Measurements from ENCODE around the gene SMCR8.

DNA sequence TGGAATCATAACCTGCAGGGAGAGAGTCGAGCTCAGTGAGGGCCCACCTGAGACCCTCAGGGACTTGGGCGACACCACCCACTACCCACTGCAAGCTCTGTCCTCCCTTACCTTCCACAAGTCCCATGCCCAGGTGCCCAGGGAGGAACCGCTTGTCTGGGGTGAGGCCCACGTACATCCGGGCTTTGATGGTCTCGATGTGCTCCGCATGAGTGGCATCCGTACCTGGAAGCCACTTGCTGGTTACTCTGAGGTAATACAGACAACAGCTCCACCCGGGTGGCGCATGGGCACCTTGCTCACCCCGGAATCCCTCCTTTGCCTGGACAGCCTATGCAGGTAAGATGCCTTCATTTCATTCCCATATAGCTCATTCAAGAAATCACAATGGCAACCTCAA is 29.8 kb upstream of the SMCR8 start:
- TF ChIP-seq, protein P1, sequence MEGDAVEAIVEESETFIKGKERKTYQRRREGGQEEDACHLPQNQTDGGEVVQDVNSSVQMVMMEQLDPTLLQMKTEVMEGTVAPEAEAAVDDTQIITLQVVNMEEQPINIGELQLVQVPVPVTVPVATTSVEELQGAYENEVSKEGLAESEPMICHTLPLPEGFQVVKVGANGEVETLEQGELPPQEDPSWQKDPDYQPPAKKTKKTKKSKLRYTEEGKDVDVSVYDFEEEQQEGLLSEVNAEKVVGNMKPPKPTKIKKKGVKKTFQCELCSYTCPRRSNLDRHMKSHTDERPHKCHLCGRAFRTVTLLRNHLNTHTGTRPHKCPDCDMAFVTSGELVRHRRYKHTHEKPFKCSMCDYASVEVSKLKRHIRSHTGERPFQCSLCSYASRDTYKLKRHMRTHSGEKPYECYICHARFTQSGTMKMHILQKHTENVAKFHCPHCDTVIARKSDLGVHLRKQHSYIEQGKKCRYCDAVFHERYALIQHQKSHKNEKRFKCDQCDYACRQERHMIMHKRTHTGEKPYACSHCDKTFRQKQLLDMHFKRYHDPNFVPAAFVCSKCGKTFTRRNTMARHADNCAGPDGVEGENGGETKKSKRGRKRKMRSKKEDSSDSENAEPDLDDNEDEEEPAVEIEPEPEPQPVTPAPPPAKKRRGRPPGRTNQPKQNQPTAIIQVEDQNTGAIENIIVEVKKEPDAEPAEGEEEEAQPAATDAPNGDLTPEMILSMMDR (IDR thresholded peaks at IDR 0.05; ENCODE audit: low read length), result no peak
- no peak for TF ChIP-seq EZH2 (IDR thresholded peaks at IDR 0.05; ENCODE audit: borderline replicate concordance, low read length)
